ENCODE measurements around the gene CCDC30.
A peak's percentile ranks its signal among the peaks of the same experiment; 100 is the strongest.
"Not testable (repeated sequence)": the region's sequence is repeated elsewhere in the genome, so short reads cannot be mapped to it uniquely, and the experiment has no call there.

CCDC30 gene

DNA sequence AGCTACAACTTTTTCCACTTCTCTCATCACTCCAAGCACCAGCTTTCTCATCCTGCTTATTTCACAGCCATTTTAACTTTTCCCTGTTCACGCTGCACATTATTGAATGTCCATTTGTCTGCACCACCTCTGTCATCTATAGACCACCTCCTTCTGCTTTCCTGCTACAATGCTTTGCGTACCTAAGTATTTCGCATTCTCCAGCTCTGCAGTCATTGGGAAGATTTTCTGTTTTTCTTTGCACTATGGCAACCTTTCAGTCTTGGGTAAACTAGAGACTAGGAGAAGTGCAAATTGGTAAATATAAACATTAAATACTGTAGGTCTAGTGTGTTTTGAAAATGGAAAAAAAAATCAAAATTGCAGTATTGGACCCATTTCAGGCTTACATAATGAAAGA lies 835 bp downstream of the CCDC30 start:
- no peak for TF ChIP-seq CTCF (conservative IDR thresholded peaks at IDR 0.05; ENCODE audit: low read length)
- H3K4me3 ChIP-seq (ENCODE audit: low read length): peak overlapping the region; percentile 86
- no peak for DNase-seq (ENCODE audit: low read depth)

DNA sequence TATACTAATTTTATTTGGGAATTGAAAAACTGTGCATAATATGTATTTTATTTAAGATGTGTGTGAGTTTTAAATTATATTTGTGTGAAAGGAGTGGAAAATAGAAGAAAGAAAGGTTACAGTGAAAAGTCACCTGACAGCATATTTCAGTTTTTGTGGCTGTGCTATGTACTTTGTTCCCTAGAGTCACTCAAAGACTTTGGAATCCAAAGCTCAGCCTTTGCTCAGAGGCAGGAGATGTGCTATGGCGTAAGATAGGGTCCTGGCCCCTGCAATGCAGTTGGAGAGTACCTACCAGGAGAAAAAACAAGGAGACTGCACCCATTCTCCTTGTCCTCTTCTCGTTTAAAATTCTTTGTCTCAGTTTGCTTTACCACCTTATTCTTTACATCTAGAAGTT lies 2.9 kb downstream of the CCDC30 start:
- no peak for DNase-seq (ENCODE audit: low read depth)
- H3K4me3 ChIP-seq (ENCODE audit: low read length): no peak overlapping the region
- TF ChIP-seq CTCF (conservative IDR thresholded peaks at IDR 0.05; ENCODE audit: low read length): no peak

- no peak for DNase-seq (ENCODE audit: low read depth)
- TF ChIP-seq CTCF (conservative IDR thresholded peaks at IDR 0.05; ENCODE audit: low read length): no peak
- H3K4me3 ChIP-seq (ENCODE audit: low read length): no peak overlapping the region
Measured at GRCh38 chr1:42469727-42470126, 6.6 kb downstream of the CCDC30 start.

DNA sequence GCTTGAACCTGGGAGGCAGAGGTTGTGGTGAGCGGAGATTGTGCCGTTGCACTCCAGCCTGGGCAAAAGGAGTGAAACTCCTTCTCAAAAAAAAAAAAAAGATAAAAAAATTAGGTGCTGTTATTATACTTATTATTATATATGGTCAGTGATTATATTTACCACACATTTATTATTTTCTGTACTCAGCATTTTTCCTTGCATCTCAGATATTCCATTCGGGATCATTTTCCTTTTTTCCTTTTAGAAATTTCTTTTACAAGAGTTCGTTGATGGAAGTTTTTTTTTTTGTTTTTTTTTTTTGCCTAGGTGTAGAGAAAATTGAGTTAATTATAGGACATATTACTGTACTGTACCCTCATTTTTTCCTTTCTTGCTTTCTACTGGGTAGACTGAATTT lies 13.5 kb downstream of the CCDC30 start:
- TF ChIP-seq CTCF (conservative IDR thresholded peaks at IDR 0.05; ENCODE audit: low read length): no peak
- DNase-seq (ENCODE audit: low read depth): no peak
- H3K4me3 ChIP-seq (ENCODE audit: low read length): no peak overlapping the region

- DNase-seq (ENCODE audit: low read depth); H3K4me3 ChIP-seq (ENCODE audit: low read length): not testable (repeated sequence)
Measured at GRCh38 chr1:42477354-42477753, 14.3 kb downstream of the CCDC30 start.

DNA sequence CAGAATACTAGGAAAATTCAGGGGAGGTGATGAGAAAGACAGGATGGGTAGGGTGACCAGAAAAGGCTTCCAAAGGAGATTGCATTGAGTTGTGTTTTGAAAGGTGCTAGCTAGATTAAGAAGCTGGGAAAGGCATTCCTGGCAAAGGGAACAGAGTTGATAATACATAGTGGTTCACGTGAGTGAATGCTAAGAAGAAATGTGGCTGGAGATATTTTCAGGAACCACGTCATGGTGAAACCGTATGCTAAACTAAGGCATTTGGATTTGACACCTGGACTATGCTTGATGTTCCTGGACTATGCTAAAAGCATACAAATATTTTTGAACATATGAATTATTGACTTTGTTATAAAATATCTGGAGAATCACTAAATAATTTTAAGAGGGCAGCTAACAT lies 14.7 kb downstream of the CCDC30 start:
- no peak for DNase-seq (ENCODE audit: low read depth)
- TF ChIP-seq CTCF (conservative IDR thresholded peaks at IDR 0.05; ENCODE audit: low read length): no peak
- H3K4me3 ChIP-seq (ENCODE audit: low read length): no peak overlapping the region

DNA sequence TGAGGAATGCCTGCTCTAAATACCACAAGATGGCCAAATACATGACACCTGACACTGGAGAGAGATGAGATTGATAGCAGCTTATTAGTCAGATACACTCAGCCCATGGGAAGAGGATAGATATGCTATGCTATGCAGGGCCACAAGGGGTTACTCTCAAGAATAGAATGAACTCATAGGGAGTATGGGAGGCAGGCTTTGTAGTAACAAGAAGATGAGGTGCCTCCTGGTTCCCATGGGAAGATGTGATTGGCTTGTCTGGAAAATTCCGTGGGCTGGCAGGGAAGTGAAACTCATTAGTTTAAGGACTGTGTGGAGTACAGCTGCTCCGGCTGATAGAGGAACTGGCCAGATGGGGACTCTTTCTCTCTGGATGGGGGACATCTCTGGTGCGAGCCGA lies 16.5 kb downstream of the CCDC30 start:
- H3K4me3 ChIP-seq (ENCODE audit: low read length): no peak overlapping the region
- peak; percentile 5 for DNase-seq (ENCODE audit: low read depth)
- TF ChIP-seq CTCF (conservative IDR thresholded peaks at IDR 0.05; ENCODE audit: low read length): no peak

GRCh38 chr1:42480921-42481320 lies 17.8 kb downstream of the CCDC30 start:
- TF ChIP-seq CTCF (conservative IDR thresholded peaks at IDR 0.05; ENCODE audit: low read length): no peak
- DNase-seq (ENCODE audit: low read depth): peak; percentile 5
- no peak overlapping the region for H3K4me3 ChIP-seq (ENCODE audit: low read length)

All from AG10803 (cell line).